Kidney (tissue), 14 donors: ENCODE data around the gene MFN1. TPM values are rescaled to one million over a fixed set of nuclear protein-coding genes. Genes with fewer than 3 reads are reported as not detected.

ENCODE experiments used
- DNase-seq, 5 donors: peaks; one replicate each; pipeline ENCODE4 v3.0.0-alpha.2; 2013 to 2020
- FAIRE-seq: peaks from 2 replicates; lab custom pipeline; 2012; peaks lifted over from hg19 to GRCh38; lab: Jason Lieb, UNC
- H3K27ac ChIP-seq, 2 donors: one replicate each; pipeline ENCODE4 v1.7.0; 2013; ENCODE audit warnings: low read depth in 2 of 2, low read length in 2 of 2, inconsistent platforms in 1 of 2
- H3K27me3 ChIP-seq: one replicate; pipeline ENCODE4 v1.7.1; 2013; ENCODE audit warnings: low read length, inconsistent platforms; ENCODE audit not compliant: control insufficient read depth, insufficient read depth
- H3K36me3 ChIP-seq, 3 donors: one replicate each; pipeline versions ENCODE4 v1.7.0 to v1.7.1; 2013; ENCODE audit warnings: low read length in 3 of 3, control low read depth in 1 of 3, inconsistent platforms in 1 of 3; ENCODE audit not compliant: insufficient read depth in 3 of 3, control insufficient read depth in 2 of 3
- H3K4me1 ChIP-seq, 3 donors: one replicate each; pipeline versions ENCODE4 v1.7.0 to v1.7.1; 2013; ENCODE audit warnings: low read length in 3 of 3, inconsistent platforms in 1 of 3, low read depth in 1 of 3; ENCODE audit not compliant: control insufficient read depth in 2 of 3, insufficient read depth in 2 of 3
- H3K4me3 ChIP-seq, 3 donors: one replicate each; pipeline versions ENCODE4 v1.7.0 to v1.8.1; 2013; ENCODE audit warnings: low read length in 3 of 3, control low read depth in 1 of 3, inconsistent platforms in 1 of 3
- H3K9ac ChIP-seq, 3 donors: one replicate each; pipeline versions ENCODE4 v1.7.0 to v1.7.1; 2013; ENCODE audit warnings: low read length in 3 of 3, control low read depth in 1 of 3, inconsistent platforms in 1 of 3
- H3K9me3 ChIP-seq, 3 donors: one replicate each; pipeline versions ENCODE4 v1.7.0 to v1.7.1; 2013; ENCODE audit warnings: low read length in 3 of 3, control low read depth in 1 of 3, inconsistent platforms in 1 of 3; ENCODE audit not compliant: control insufficient read depth in 2 of 3, insufficient read depth in 1 of 3
- intact Hi-C: fragments of 100-400 bp; cut with DNase I; formaldehyde crosslinking; loops from one replicate; pipeline ENCODE4 v1.11.1; 2022
- polyA plus RNA-seq: library from polyadenylated mRNA; stranded (reverse); fragments of 350-450 nt; fragmentation: Illumina TruSeq; extraction: RNeasy Lipid Tissue Mini Kit (QIAGEN cat#74804); gene quantifications from one replicate; pipeline ENCODE4 v1.2.3, GENCODE V29; 2014; ENCODE audit warnings: low read depth, low replicate concordance; ENCODE audit not compliant: insufficient read depth
- total RNA-seq: library from RNA; stranded (reverse); fragmentation: NEBNext Ultra II Directional; extraction: Animal tissue kit (Norgen Biotek cat#: 25700); gene quantifications from one replicate; pipeline ENCODE4 v1.2.1, GENCODE V29; 2021
- TF ChIP-seq, protein P1 (sequence below): IDR thresholded peaks from 3 replicates; pipeline ENCODE4 v1.5.1; 2012; ENCODE audit warnings: mild to moderate bottlenecking, moderate library complexity, borderline replicate concordance; ENCODE audit not compliant: insufficient read depth; ENCODE audit errors: extremely low read depth
- donor health status: control.
- donor health status: control.
- donor health status: control.
- donor health status: control.
- donor health status: control.
- donor health status: DM: yes; HTN: yes; CAD: no.
- donor health status: Normal renal cell carcinoma (clear cell type).

Gene MFN1
- total and polyA plus RNA-seq, 2 donors from 2014 or later = 16.6 to 50.2 TPM

DNA sequence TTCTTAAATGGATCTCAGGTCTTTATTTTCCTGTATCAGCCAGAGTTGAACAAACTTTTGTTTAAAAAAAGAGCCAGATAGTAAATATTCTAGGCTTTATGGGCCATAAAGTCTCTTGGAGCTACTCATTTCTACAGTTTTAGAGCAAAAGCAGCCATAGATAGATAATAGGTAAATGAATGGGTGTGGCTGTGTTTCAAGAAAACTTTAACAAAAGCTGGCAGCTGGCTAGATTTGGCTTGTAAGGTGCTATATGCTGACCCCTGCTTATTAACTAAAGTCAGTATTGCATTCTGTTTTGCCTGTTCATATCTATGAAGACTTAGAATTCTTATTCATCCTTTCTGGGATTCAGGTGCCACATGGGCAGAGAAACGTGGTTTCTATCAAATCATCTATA lies 29.0 kb downstream of the MFN1 start:
- Histone ChIP-seq H3K36me3 (peaks cover 5 to 18% (median 8%) of the 10 kb centered on the region in 3 donors), H3K9ac (no peak overlapping the region), H3K27me3 (no peaks in the 10 kb centered on the region), H3K4me3 (no peak overlapping the region), H3K27ac (no peak overlapping the region), H3K4me1 (no peaks in the 10 kb centered on the region), H3K9me3 (no peaks in the 10 kb centered on the region)
- intact Hi-C loops = no loop called here
- DNase-seq = no peak
- no peak for FAIRE-seq
- TF ChIP-seq, protein P1, sequence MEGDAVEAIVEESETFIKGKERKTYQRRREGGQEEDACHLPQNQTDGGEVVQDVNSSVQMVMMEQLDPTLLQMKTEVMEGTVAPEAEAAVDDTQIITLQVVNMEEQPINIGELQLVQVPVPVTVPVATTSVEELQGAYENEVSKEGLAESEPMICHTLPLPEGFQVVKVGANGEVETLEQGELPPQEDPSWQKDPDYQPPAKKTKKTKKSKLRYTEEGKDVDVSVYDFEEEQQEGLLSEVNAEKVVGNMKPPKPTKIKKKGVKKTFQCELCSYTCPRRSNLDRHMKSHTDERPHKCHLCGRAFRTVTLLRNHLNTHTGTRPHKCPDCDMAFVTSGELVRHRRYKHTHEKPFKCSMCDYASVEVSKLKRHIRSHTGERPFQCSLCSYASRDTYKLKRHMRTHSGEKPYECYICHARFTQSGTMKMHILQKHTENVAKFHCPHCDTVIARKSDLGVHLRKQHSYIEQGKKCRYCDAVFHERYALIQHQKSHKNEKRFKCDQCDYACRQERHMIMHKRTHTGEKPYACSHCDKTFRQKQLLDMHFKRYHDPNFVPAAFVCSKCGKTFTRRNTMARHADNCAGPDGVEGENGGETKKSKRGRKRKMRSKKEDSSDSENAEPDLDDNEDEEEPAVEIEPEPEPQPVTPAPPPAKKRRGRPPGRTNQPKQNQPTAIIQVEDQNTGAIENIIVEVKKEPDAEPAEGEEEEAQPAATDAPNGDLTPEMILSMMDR = no peak

DNA sequence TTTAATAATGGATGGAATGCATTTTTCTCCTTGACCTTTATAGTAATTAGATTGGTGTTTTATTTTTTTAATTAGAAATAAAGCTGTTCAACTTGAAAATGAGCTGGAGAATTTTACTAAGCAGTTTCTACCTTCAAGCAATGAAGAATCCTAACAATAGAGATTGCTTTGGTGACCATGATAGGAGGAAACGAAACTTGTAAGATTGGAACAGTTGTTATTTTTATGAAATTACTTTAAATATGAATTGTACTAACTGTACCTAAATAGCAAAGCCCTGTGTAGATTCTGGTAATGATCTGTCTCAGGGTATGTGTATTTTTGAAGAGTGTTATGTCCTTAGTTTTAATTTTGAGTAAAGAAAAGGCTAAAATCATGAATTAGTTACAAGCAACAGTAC lies 44.4 kb downstream of the MFN1 start:
- intact Hi-C loops = no loop called here
- DNase-seq (no peak), FAIRE-seq (no peak)
- Histone ChIP-seq H3K4me1 (no peaks in the 10 kb centered on the region), H3K9ac (no peak overlapping the region), H3K27me3 (no peaks in the 10 kb centered on the region), H3K4me3 (no peak overlapping the region), H3K27ac (no peak overlapping the region), H3K9me3 (no peaks in the 10 kb centered on the region), H3K36me3 (peaks cover 8 to 20% (median 11%) of the 10 kb centered on the region in 3 donors)
- TF ChIP-seq, protein P1 = no peak

DNA sequence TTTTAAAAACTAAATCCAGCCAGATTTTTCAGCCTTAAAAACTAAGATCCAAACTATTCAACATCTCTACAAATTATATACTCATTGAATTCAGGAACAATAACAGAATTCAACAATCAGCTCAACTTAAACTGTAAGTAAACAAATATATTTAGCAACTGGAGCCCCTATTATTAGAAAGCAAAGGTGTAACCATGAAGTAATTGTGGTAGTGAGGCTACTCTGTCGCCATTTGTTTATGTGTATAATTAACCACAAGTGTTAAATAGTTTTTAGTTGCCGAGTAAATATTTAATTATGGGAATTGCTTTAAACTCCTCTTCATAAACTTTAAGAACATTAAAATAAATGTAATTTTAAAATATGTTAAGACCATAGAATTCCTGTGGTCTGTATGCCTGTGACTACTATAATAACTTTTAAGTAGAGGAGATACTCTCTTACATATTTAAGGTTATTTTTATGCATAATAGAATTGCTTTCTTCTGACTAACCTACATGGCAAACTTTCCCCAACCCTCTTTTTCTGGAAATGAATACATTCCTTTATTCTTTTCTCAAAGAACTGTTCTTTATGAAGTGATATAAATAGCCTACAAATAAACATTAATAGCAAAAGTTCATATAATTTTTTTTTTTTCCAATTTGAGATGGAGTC lies 51.2 kb downstream of the MFN1 start:
- TF ChIP-seq, protein P1 = no peak
- intact Hi-C loops = no loop called here

More for the DNA sequence above, 51.2 kb downstream of the MFN1 start:
- H3K4me1 ChIP-seq = no peaks in the 10 kb centered on the region
- DNase-seq = no peak
- H3K27me3 ChIP-seq = no peaks in the 10 kb centered on the region
- no peak for FAIRE-seq
- H3K9me3 ChIP-seq = no peaks in the 10 kb centered on the region
- no peak overlapping the region for H3K27ac ChIP-seq
- H3K9ac ChIP-seq = no peak overlapping the region
- H3K4me3 ChIP-seq = no peak overlapping the region
- peaks cover 2 to 9% (median 3%) of the 10 kb centered on the region in 3 donors for H3K36me3 ChIP-seq
